ENCODE data around the gene GPBAR1.

The GPBAR1 gene

DNA sequence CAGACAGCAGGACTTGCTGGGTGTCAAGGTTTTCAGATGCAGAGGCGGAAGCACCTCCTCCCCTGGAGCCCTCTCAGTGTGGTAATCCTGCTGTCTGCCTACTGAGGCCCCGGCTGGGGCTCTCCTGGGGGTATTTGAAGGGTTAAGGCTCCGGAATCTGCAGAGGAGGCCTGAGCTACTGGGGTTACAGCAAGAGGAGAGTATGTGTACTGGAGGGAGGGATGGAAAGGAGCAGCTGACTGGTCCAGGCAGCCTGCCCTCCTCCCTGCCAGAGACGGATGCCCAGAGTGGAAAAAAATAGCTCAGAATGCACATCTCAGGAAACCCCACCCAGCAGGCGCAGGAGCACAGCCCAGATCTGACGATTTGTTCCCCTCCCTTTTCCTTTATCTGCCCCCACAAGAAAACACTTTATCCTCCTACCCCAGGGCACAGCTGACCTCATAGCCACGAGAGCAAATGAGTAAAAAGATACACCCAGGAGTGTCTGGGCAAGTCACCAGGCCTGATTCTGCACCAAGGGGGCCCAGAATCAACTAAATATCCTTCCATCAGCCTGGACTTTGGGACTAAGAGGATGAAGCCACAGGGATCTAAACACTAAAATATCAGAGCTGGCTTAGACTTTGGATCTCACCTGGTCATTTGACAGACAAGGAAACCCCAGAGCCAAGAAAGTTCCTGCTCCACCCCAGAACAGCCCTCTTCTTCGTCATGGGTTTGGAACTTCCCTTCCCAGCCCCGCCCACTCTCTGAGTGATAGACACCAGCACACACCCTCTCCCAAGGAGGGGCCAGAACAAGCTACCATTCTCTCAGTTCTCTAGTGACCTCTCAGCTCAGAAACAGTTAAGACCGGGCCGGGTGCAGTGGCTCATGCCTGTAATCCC lies 26.0 kb downstream of the GPBAR1 start:
- peak; percentile 76 for DNase-seq

DNA sequence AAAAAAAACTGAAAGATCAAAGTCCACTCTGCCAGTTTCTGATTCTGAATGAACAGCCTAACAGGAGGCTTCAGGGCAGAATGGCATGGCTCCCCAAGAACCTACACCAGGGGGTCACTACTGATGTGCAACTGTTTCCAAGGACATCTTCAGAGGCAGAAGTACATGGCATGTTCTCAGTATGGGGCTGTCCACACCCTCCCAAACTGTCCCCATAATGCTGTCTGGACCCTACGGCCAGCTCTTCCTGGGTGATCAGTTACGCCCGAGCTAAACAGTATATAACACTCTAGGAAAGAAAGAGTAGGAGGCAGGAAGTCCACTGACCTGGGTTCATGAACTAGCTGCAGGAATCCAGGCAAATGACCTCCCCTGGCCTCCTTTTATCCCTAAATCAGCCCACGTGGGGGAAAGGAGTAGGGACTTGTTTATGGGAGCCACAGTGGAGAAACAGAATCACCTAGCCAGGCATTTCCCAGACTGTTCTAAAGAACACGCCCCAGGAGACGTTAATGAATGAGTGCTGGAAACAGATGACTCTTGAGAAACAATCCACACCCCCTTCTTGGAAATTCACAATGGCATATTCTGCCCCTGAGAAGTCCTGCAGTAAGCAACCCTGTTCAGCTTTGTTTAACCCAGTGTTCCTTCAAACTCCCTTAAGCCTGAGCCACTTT lies 29.0 kb downstream of the GPBAR1 start:
- no peak for DNase-seq

DNA sequence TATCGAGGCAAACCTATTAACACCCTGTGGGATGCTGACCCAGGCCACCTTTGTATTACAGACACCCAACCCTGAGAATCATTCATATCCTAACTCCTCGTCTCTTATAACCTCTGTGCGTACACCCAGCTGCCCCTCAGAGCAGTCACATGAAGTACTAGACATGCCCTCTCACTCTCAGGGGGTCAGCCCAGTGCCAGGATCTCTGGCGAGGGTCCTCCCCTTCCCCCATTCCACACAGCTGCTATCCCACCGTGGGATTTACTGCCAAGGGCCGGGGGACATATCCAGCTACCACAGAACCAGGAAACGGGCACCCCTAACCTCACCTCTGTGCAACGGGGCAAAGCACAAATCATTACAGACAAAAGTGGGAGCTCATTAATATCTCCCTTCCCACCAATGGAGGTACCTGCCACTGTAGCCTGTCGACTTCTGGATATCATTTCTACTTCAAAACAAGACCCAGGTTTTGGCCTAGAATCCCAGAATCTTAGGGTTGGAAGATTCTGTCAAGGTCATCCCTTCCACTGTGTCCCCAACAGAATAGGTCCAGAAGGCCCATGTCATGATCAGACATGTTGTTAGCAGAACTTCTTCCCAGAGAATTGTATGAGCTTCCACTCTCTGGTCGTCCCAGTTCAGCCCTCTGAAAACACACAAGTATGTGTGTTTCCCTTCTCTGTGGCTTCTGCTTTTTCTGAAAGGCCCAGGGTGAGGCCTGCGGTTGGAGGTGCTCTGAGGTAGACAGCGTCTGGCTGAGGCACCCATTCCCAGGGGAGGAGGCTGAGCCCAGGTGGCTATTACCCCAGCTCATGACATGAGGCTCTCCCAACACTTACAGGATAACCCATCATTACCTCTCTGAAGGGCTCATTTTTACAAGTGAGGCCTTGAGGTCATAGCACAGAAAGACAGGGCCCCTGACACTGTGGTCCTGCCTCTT lies 29.8 kb downstream of the GPBAR1 start:
- peak; percentile 59 for DNase-seq

DNA sequence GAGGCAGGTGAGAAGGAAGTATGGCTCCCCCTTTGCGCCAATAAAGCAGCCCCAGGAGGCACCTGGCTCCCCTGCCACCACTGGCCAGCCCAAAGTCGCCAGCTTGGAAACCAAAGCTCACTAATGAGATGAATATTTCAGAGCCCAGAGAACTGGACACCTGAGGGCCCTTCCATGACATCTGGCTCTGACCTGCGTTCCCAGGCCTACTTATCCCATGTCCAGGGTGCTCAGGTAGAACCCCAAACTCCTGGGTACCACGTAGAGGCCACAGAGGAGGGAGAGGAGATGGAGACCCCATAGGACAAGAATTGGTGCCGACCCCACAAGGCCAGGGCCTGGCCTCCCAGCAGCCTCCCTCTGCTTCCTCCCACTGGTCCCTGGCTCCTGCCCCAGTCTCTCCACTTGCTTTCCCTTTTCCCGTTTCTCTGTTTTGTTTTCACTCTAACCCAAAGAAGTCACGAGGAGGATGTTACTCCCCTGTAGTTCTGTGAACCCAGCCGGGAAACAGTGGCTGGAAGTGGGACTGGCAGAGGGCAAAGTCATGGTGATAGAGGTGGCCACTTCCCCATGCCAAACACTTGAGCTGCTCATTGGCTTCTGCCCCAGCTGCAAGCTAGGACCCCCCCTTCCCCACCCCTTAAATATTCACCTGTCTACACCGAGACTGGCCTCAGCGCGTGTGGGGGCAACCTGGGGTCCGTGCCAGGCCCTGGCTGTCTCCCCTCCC lies 30.7 kb downstream of the GPBAR1 start:
- DNase-seq, result no peak

DNA sequence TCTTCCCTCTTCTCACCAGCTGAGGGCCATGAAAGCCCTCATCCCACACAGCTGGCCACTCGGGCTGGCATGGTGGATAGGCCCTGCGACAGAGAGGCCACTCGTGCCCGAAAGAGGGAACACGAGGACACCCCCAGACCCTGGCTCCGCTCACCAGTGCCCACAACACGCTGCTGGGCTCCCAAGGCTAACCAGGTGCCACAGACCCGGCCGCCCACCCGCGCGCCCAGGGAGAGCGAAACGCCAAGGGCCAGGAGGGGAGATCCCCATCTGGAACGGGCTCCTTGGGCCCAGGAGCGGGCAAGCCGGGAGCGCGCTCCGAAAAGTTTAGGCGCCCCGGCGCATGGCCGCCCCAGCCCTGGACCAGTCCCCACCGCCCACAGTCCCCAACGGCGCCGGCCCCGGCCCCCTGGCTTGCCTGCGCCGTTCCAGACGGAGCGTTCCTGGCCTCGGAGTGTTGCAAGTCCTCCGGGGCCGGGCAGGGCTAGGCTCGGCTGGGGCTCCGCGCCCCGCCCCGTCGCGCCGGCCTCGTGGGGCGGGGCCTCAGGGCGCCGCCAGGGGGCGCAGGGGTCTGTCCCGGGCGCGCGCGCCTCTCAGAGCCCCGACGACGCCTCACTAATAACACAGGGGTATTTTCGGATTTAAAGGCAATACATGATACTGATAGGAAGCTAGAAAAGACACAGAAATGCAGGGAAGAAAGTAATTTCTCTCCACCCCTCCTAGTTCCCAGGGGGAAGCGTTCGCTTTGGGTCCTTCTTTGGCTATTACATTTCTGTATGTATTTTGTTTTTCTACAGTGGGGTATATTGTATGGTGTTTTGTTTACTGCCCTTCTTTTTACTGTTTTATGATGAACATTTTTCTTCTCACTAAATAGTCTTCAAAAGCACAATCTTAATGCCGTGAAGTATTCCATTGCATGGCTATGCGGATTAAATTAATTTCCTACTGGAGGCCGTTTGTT lies 31.5 kb downstream of the GPBAR1 start, which contains the start of gene TMBIM1:
Gene TMBIM1 (minus strand): TSS at position 456 of the 967 bp plus-strand sequence. CDS start 10,362 bp downstream, outside the sequence.
- peak; percentile 74 for DNase-seq

DNA sequence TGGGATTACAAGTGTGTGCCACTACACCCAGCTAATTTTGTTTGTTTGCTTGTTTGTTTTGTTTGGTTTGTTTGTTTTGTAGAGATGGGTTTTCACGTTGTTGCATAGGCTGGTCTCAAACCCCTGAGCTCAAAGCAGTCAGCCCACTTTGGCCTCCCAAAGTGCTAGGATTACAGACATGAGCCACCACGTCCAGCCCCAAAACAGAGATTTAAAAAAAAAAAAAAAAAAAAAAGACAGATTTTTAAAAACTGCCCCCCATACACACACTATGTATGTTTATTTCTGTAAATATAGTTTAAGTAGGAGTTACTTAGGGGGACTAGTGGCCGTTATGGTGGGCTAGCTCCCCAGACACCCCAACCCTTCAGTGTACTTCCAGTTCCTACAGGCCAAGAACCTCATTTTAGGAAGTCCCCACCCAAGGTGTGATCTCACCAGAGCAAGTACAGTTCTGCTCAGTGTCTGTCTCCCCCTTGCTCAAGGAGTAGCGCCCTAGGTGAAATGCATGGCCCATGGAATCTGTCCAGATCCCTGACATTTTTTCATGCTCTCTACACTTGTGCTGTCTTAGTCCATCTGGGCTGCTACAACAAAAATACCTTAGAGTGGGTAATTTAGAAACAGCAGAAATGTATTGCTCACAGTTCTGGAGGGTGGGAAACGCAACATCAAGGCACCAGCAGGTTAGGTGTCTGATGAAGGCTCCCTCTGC lies 33.1 kb downstream of the GPBAR1 start:
- DNase-seq, result no peak

DNA sequence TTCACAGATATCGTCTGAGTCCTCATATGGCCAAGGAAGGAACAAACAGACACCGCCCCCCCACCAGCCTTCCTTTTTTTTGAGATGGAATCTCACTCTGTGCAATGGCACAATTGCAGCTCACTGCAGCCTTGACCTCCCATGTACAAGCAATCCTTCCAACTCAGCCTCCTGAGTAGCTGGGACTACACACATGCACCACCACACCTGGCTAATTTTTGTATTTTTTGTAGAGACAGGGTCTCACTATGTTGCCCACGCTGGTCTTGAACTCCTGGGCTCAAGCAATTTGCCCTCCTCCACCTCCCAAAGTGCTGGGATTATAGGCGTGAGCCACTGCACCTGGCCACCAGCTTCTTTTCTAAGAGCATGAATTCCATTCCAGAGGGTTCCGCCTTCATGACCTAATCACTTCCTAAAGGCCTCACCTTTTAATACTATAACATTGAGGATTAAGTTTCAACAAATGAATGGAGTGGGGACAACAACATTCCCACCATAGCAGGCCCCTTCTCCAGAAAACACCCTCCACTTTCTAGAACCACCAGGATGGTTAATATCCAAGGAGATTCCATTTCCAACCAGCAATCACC lies 33.7 kb downstream of the GPBAR1 start:
- DNase-seq, result no peak

DNA sequence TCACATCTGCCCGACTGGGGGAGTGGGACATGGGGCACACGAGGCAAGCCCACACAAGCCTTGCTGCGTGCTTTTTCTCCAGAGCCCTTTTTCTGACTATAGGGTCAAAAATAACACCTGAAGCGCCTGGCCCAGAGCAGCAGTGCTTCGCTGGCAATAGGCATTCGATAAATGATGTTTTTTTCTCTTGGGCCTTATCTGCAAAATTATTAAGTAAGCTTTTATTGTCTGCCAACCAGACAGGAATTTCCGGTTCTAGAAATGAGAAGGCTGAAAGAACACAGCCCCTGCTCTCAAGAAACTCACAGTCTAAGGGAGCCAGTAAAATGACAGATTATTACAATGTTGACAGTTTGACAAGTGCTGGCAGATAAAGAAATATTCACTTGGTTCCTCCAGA lies 34.2 kb downstream of the GPBAR1 start:
- no peak for DNase-seq

DNA sequence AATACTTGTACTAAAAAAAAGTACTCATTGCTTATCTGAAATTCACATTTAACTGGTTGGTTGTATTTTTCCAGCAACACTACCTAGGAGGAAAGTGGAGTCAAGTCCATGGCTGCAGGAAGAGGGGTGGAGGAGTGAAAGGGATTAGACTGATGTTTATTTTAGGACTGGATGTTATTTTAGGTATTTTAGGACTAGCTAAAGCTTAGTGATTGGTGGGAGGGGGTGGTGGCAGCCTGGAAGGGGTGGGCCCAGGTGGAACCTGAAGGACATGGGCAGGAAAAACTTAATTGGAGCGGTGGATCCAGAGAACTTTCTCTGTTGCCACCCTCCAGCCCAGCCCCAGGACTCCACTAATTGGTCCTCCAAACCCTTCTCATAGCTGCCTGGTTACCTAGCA lies 35.4 kb downstream of the GPBAR1 start:
- DNase-seq, result no peak

DNA sequence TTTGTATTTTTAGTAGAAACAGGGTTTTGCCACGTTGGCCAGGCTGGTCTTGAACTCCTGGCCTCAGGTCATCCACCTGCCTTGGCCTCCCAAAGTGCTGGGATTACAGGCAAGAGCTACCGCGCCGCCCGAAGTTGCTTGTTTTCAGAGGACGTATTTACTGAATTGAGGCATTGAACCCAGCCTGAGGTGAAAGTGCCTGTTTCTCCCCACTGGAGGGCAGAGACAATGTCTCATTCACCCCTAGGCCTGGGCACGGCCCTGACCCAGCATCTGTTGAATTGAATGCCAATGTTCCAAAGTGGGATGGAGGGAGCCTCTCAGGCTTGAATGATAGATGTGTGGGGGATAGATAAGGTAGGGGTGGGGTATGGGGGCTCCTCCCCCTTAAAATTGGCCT lies 36.0 kb downstream of the GPBAR1 start:
- DNase-seq, result no peak

DNA sequence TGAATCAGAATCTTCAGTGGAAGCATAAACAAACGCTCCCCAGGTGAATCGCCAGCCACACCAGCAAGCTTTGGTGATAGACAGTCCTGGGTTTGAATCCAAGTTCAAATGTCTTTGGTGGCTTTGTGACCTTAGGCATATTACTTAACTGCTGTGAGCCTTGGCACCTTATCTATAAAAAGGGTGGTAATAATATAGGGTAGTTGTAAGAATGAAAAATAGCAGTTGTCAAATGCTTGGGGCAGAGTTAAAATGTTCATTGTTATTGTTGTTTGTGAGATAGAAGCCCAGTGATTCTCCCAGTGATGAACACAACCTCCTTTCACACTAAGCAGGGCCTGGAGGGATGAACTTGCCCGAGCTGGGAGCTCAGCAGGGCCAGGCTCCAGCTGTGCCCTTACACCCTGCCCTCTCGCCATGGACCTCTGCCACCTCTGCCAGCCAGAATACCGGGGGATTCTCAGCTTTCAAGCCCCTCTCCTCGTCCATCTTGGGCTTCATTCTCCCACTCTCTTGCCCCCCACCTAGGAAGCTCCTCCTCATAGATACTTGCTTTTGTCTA lies 37.6 kb downstream of the GPBAR1 start:
- DNase-seq, result no peak

DNA sequence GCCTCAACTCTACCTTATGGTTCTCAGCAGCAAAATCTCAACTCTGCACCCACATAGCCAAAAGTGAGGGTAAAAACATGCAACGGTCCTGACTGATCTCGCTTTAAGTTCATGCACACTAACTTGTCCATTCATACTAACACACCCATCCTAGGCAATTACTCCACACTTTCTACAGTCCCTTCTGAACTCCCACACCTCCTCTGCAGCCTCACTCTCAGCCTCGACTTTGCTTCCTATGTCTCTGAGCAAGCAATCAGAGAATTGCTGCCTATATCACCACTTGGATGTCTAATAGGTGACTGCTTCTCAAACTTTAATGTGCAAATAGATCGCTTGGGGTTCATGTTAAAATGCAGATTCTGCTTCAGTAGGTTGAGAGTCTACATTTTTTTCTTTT lies 39.3 kb downstream of the GPBAR1 start:
- no peak for DNase-seq

DNA sequence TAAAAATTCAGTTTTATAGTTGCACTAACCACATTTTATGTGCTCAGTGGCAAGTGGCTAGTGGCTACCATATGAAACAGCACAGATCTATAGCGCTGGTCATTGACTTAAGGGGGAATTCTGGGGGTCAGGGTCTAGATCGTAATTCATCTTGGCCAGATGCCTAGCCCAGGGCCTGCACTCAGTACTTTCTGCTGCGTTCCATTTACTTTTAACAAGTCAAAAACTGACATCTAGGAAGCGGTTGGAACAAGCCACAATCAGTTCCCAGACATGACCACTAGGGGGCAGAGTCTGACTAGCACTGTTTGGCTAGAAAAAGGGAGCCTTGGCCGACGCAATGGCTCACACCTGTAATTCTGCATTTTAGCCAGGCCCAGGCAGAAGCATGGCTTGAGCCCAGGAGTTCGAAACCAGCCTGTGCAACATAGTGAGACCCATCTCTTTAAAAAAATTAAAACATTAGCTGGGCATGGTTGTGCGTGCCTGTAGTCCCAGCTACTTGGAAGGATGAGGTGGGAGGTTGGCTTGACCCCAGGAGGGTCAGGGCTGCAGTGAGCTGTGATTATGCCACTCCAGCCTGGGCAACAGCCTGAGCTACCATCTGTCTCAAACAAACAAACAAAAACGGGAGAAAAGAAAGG lies 40.5 kb downstream of the GPBAR1 start:
- peak; percentile 88 for DNase-seq

DNA sequence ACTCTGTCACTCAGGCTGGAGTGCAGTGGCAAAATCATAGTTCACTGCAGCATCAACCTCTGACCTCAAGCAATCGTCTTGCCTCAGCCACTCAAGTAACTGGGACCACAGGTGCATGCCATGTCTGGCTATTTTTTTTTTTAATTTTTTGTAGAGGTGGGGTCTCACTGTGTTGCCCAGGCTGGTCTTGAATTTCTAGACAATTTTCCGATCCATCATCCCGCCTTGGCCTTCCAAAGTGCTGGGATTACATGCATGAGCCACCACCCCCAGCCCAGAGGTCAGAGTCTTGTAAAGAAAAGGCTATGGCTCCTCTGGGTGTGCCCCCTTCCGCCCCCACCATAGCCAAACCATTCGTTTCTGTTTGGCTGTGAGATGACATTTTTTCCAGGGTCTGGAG lies 44.6 kb downstream of the GPBAR1 start:
- DNase-seq, result no peak

DNA sequence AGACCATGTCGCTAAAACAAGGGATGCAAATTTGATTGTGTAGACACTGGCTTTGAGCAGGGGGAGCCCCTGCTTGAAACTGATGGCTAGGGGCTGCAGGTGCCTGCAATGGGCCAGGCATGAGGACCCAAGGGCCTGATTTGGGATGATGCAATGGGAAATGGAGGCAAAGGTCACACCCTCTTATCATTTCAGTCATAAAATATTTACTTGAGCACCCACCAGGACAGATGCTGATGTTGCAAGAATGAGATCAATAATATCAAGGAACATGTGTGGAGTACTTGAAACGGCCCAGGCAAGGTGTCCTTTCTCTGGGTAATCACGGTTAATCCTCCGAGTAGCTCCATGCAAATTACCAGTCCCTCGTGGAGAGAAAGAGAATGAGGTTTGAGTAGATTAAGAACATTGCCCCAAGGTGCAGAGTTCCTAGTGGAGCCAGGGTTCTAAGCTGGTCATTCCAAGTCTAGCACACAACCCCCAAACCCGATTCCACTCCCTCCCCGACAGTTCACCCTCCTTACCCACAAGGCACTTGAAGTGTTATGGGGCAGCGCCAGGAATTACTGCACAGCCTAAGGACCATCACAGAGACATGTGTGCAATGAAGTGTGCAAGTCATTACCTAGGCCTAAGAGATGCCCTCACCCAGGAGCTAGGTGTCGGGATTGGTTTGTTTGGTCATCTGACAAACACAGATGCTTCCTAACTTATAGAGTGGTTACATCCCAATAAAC lies 45.5 kb downstream of the GPBAR1 start:
- DNase-seq, result no peak

DNA sequence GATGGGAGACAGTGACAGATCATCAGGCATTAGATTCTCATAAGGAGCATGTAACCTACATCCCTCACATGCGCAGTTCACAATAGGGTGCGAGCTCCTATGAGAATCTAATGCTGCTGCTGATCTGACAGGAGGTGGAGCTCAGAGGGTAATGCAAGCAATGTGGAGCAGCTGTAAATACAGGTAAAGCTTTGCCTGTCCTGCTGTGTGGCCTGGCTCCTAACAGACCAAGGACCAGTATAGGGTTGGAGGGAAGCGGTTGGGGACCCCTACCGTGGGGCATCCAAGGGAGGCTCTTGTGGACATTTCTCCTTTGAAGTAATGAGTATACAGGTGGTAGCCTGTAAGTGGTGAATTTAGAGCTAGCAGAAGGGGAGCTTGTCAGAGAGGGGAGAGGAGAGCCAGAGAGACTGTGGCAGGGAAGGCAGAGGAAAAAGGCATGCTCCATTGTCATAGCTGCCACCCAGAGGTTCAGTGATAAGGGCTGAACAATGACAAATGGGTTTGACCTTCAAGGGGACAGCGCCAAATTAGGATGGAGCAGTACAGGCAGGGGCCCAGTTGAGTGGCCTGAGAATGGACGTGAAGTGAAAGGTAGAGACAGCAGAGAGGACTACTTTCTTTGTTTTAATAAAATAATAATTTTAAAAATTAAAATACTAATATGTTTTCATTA lies 46.7 kb downstream of the GPBAR1 start:
- no peak for DNase-seq

DNA sequence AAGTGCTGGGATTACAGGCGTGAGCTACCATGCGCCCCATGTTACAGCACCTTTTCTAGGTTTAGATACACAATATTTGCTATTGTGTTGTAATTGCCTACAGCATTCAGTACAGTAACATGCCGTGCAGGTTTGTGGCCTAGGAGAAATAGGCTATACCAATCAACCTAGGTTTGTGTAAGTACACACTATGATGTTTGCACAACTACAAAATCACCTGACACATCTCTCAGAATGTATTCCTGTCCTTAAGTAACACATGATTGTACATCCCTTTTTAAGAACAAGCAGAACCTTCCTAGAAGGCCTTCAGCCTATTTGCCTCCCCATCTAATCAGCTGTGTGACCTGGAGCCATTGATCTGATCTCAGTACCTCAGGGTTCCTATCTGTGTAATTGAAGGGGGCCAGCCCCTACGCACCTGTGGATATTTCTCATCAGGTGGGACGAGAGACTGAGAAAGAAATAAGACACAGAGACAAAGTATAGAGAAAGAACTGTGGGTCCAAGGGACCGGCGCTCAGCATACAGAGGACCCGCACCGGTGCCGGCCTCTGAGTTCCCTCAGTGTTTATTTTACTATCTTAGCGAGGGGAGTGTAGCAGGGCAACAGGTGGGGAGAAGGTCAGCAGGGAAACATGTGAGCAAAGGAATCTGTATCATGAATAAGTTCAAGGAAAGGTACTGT lies 50.2 kb downstream of the GPBAR1 start:
- DNase-seq, result no peak

All from effector CD4-positive, alpha-beta T cell (primary cell).